ENCODE results near the gene ATOH8.
"Not testable (repeated sequence)": the region's sequence is repeated elsewhere in the genome, so short reads cannot be mapped to it uniquely, and the experiment has no call there.

ATOH8 gene

GRCh38 chr2:85810371-85811179 is 56.8 kb downstream of the ATOH8 start:
- DNase-seq: no peak

- DNase-seq: no peak
Measured at GRCh38 chr2:85811180-85812093, 57.6 kb downstream of the ATOH8 start.

GRCh38 chr2:85812094-85812735 is 58.4 kb downstream of the ATOH8 start:
- DNase-seq: no peak

GRCh38 chr2:85813211-85813981 is 59.6 kb downstream of the ATOH8 start:
- DNase-seq: no peak

GRCh38 chr2:85813982-85814801 is 60.4 kb downstream of the ATOH8 start:
- DNase-seq: peak; percentile 83

GRCh38 chr2:85814802-85815550 is 61.2 kb downstream of the ATOH8 start:
- no peak for DNase-seq

- no peak for DNase-seq
Measured at GRCh38 chr2:85819811-85820510, 66.2 kb downstream of the ATOH8 start.

GRCh38 chr2:85822766-85823165 is 69.0 kb downstream of the ATOH8 start:
- no peak for DNase-seq

GRCh38 chr2:85823951-85824350 is 70.2 kb downstream of the ATOH8 start:
- DNase-seq: no peak

GRCh38 chr2:85826990-85827878 is 73.4 kb downstream of the ATOH8 start:
- peak; percentile 76 for DNase-seq

GRCh38 chr2:85827879-85828569 is 74.2 kb downstream of the ATOH8 start:
- no peak for DNase-seq

- no peak for DNase-seq
Measured at GRCh38 chr2:85828725-85829124, 74.9 kb downstream of the ATOH8 start.

- not testable (repeated sequence) for DNase-seq
Measured at GRCh38 chr2:85829394-85829793, 75.6 kb downstream of the ATOH8 start.

GRCh38 chr2:85830645-85831044 is 76.9 kb downstream of the ATOH8 start:
- no peak for DNase-seq

GRCh38 chr2:85831735-85832134 is 77.9 kb downstream of the ATOH8 start:
- no peak for DNase-seq

GRCh38 chr2:85834466-85834865 is 80.7 kb downstream of the ATOH8 start:
- DNase-seq: no peak

Data from stimulated activated CD4-positive, alpha-beta T cell treated with anti-CD3 and anti-CD28 coated beads, Interleukin-1b, Interleukin-23, amount 100 ng/mL, for 48 hours (primary cell).